ENCODE results near the gene RGS3. TPM values are rescaled to one million over a fixed set of nuclear protein-coding genes. Genes with fewer than 3 reads are reported as not detected.
"Not testable (repeated sequence)": the region's sequence is repeated elsewhere in the genome, so short reads cannot be mapped to it uniquely, and the experiment has no call there.

Gene RGS3
- polyA plus RNA-seq, 1 experiment = 41.0 TPM

- CTCF ChIA-PET = no interaction called here
- H3K4me3 ChIP-seq (ENCODE audit: low read depth, low read length) = no peak overlapping the region
- POLR2A ChIA-PET = no interaction called here
- H3K27ac ChIP-seq (ENCODE audit: low read depth, low read length) = no peak overlapping the region
- no peak for TF ChIP-seq CTCF (IDR thresholded peaks at IDR 0.05; ENCODE audit: low read depth, low read length)
- DNase-seq (ENCODE audit: low read depth, low spot score) = no peak
- H3K9me3 ChIP-seq (ENCODE audit: control insufficient read depth, insufficient read depth, low read length) = no peaks in the 10 kb centered on the region
- no peaks in the 10 kb centered on the region for H3K27me3 ChIP-seq (ENCODE audit: control insufficient read depth, insufficient read depth, low read length)
These were observed 173.2 kb downstream of the RGS3 start for GRCh38 chr9:113636693-113637092.

- CTCF ChIA-PET = interaction anchor here (1.2 kb wide), 1 partner anchor 47 kb away, joined by 4 read pairs; no protein-coding TSS in a partner anchor
- H3K27ac ChIP-seq (ENCODE audit: low read depth, low read length) = no peak overlapping the region
These were observed 175.0 kb downstream of the RGS3 start for GRCh38 chr9:113638490-113638889.

GRCh38 chr9:113638897-113639296 is 175.4 kb downstream of the RGS3 start:
- H3K4me3 ChIP-seq (ENCODE audit: low read depth, low read length) = no peak overlapping the region
- POLR2A ChIA-PET = no interaction called here
- TF ChIP-seq CTCF (IDR thresholded peaks at IDR 0.05; ENCODE audit: low read depth, low read length) = no peak
- H3K9me3 ChIP-seq (ENCODE audit: control insufficient read depth, insufficient read depth, low read length) = no peaks in the 10 kb centered on the region
- no peak overlapping the region for H3K27ac ChIP-seq (ENCODE audit: low read depth, low read length)
- H3K27me3 ChIP-seq (ENCODE audit: control insufficient read depth, insufficient read depth, low read length) = no peaks in the 10 kb centered on the region
- no peak for DNase-seq (ENCODE audit: low read depth, low spot score)
- CTCF ChIA-PET = interaction anchor here (1.2 kb wide), 1 partner anchor 48 kb away, joined by 4 read pairs; no protein-coding TSS in a partner anchor

More at GRCh38 chr9:113638490-113638889, 175.0 kb downstream of the RGS3 start:
- no peak for TF ChIP-seq CTCF (IDR thresholded peaks at IDR 0.05; ENCODE audit: low read depth, low read length)
- Histone ChIP-seq H3K27me3 (ENCODE audit: control insufficient read depth, insufficient read depth, low read length) (no peaks in the 10 kb centered on the region), H3K9me3 (ENCODE audit: control insufficient read depth, insufficient read depth, low read length) (no peaks in the 10 kb centered on the region), H3K4me3 (ENCODE audit: low read depth, low read length) (no peak overlapping the region)
- no peak for DNase-seq (ENCODE audit: low read depth, low spot score)
- POLR2A ChIA-PET = no interaction called here

- H3K27me3 ChIP-seq (ENCODE audit: control insufficient read depth, insufficient read depth, low read length); H3K9me3 ChIP-seq (ENCODE audit: control insufficient read depth, insufficient read depth, low read length); H3K4me3 ChIP-seq (ENCODE audit: low read depth, low read length); POLR2A ChIA-PET; H3K27ac ChIP-seq (ENCODE audit: low read depth, low read length); DNase-seq (ENCODE audit: low read depth, low spot score): not testable (repeated sequence)
- CTCF ChIA-PET = interaction anchor here (0.6 to 2.1 kb wide), 2 partner anchors 15 to 76 kb away, joined by 3 to 8 read pairs; no protein-coding TSS in a partner anchor
These were observed 176.0 kb downstream of the RGS3 start for GRCh38 chr9:113639411-113639970.

- Histone ChIP-seq H3K4me3 (ENCODE audit: low read depth, low read length) (no peak overlapping the region), H3K9me3 (ENCODE audit: control insufficient read depth, insufficient read depth, low read length) (no peaks in the 10 kb centered on the region), H3K27me3 (ENCODE audit: control insufficient read depth, insufficient read depth, low read length) (no peaks in the 10 kb centered on the region), H3K27ac (ENCODE audit: low read depth, low read length) (no peak overlapping the region)
- no peak for DNase-seq (ENCODE audit: low read depth, low spot score)
- ChIA-PET CTCF (interaction anchor here (0.7 to 2.1 kb wide), 3 partner anchors 15 to 48 kb away, joined by 3 to 8 read pairs (median 5); no protein-coding TSS in a partner anchor), POLR2A (no interaction called here)
- TF ChIP-seq CTCF (IDR thresholded peaks at IDR 0.05; ENCODE audit: low read depth, low read length) = no peak
These were observed 176.9 kb downstream of the RGS3 start for GRCh38 chr9:113640418-113640817.
